Measurements from ENCODE around the gene MAD1L1. TPM values are rescaled to one million over a fixed set of nuclear protein-coding genes. Genes with fewer than 3 reads are reported as not detected.
"Not testable (repeated sequence)": the region's sequence is repeated elsewhere in the genome, so short reads cannot be mapped to it uniquely, and the experiment has no call there.

Gene MAD1L1
- total RNA-seq, 1 donor from 2014 or later: 48.4 TPM

- intact Hi-C loops (cut with DNase I): no loop called here
- TF ChIP-seq CTCF (IDR thresholded peaks at IDR 0.05): no peak
- DNase-seq (no peak), ATAC-seq (no peak)
- Histone ChIP-seq H3K36me3 (no peaks in the 10 kb centered on the region), H3K4me3 (no peak overlapping the region), H3K27me3 (no peaks in the 10 kb centered on the region), H3K27ac (no peak overlapping the region), H3K4me1 (no peaks in the 10 kb centered on the region), H3K9me3 (no peaks in the 10 kb centered on the region)
Measured at GRCh38 chr7:1881946-1882345, 350.8 kb downstream of the MAD1L1 start.

- H3K36me3 ChIP-seq; DNase-seq; H3K27me3 ChIP-seq; H3K27ac ChIP-seq; H3K9me3 ChIP-seq; H3K4me1 ChIP-seq; H3K4me3 ChIP-seq; intact Hi-C loops (cut with DNase I); ATAC-seq: not testable (repeated sequence)
Measured at GRCh38 chr7:1876641-1877040, 356.1 kb downstream of the MAD1L1 start.

GRCh38 chr7:1875392-1876199, 357.1 kb downstream of the MAD1L1 start:
- peak; percentile 94 for ATAC-seq
- H3K27me3 ChIP-seq; H3K4me1 ChIP-seq; DNase-seq; H3K27ac ChIP-seq; H3K36me3 ChIP-seq; H3K9me3 ChIP-seq; intact Hi-C loops (cut with DNase I); H3K4me3 ChIP-seq: not testable (repeated sequence)
- peak; percentile 37 for TF ChIP-seq CTCF (IDR thresholded peaks at IDR 0.05)

GRCh38 chr7:1874590-1875391, 358.0 kb downstream of the MAD1L1 start:
- H3K36me3 ChIP-seq; H3K9me3 ChIP-seq; intact Hi-C loops (cut with DNase I); H3K4me1 ChIP-seq; H3K27me3 ChIP-seq; DNase-seq; H3K27ac ChIP-seq; H3K4me3 ChIP-seq: not testable (repeated sequence)
- ATAC-seq: peak; percentile 32

GRCh38 chr7:1873857-1874589, 358.7 kb downstream of the MAD1L1 start:
- H3K36me3 ChIP-seq: no peaks in the 10 kb centered on the region
- no peak overlapping the region for H3K4me3 ChIP-seq
- no peaks in the 10 kb centered on the region for H3K9me3 ChIP-seq
- no peaks in the 10 kb centered on the region for H3K4me1 ChIP-seq
- TF ChIP-seq CTCF (IDR thresholded peaks at IDR 0.05): no peak
- H3K27me3 ChIP-seq: no peaks in the 10 kb centered on the region
- DNase-seq: no peak
- no peak overlapping the region for H3K27ac ChIP-seq
- intact Hi-C loops (cut with DNase I): no loop called here
- ATAC-seq: no peak

- TF ChIP-seq CTCF (IDR thresholded peaks at IDR 0.05): no peak
- ATAC-seq: no peak
- H3K27me3 ChIP-seq: no peaks in the 10 kb centered on the region
- H3K4me1 ChIP-seq: no peaks in the 10 kb centered on the region
- DNase-seq: no peak
- no peaks in the 10 kb centered on the region for H3K36me3 ChIP-seq
- H3K27ac ChIP-seq: no peak overlapping the region
- no peaks in the 10 kb centered on the region for H3K9me3 ChIP-seq
- intact Hi-C loops (cut with DNase I): no loop called here
- H3K4me3 ChIP-seq: no peak overlapping the region
Measured at GRCh38 chr7:1873421-1873820, 359.3 kb downstream of the MAD1L1 start.

Data from upper lobe of right lung (tissue), 1 donor.